SH-SY5Y (cell line): Measurements from ENCODE around the gene SHISA9.

Source experiments
- GATA2 ChIP-seq: IDR thresholded peaks from 2 replicates; pipeline ENCODE4 v1.6.1; 2011; ENCODE audit warnings: mild to moderate bottlenecking, low read depth, low read length
- GATA3 ChIP-seq: IDR thresholded peaks from 2 replicates; pipeline ENCODE4 v1.6.1; 2011; ENCODE audit warnings: low read depth, mild to moderate bottlenecking, low read length, moderate library complexity

DNA sequence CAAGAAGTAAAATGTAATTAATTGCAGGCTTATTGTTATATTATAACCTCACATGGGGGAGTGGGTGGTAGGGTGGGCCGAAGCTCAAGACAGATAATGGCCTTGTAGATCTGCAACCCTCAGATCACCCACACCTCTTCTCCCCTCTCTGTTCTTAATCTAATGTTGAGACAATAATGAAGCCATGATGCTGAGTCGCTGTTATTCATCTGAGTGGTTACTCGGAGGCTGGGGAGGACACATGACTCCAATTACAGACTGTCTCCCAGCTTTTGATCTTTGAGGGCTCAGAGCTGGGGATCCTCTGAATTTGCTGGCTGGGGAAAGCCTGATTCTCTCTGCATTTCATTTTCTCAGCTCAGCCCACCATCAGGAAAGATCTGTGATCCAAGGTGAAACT lies 275.3 kb downstream of the SHISA9 start:
- TF ChIP-seq GATA2, result no peak
- no peak for TF ChIP-seq GATA3
